Natural killer cell (primary cell): ENCODE measurements around the gene CASTOR1. TPM values are rescaled to one million over a fixed set of nuclear protein-coding genes. Genes with fewer than 3 reads are reported as not detected.

ENCODE experiments used
- ATAC-seq, 3 donors: fragments of 150-1000 bp in 2 of 3; fragments of 200-7000 bp in 1 of 3; cut with Tn5 transposase; 1 replicate in 1 of 3; 2 replicates in 2 of 3; pipeline ENCODE4 v1.10.0; 2021; ENCODE audit warnings: mild to moderate bottlenecking in 2 of 3, moderate library complexity in 2 of 3
- DNase-seq, 2 donors: peaks; one replicate each; pipeline versions ENCODE4 v3.0.0 to v3.0.0-alpha.2; 2013 to 2021; ENCODE audit warnings: mixed read lengths in 1 of 2
- H3K27ac ChIP-seq: one replicate; pipeline ENCODE4 v1.5.1; 2013; ENCODE audit warnings: mild to moderate bottlenecking, low read length
- H3K27me3 ChIP-seq: one replicate; pipeline ENCODE4 v1.6.1; 2013; ENCODE audit warnings: low read length; ENCODE audit not compliant: control insufficient read depth, insufficient read depth
- H3K36me3 ChIP-seq: one replicate; pipeline ENCODE4 v1.6.1; 2013; ENCODE audit warnings: low read length; ENCODE audit not compliant: control insufficient read depth, insufficient read depth
- H3K4me1 ChIP-seq: one replicate; pipeline ENCODE4 v1.6.1; 2013; ENCODE audit warnings: low read length; ENCODE audit not compliant: control insufficient read depth, insufficient read depth
- H3K4me3 ChIP-seq: one replicate; pipeline ENCODE4 v1.5.1; 2013; ENCODE audit warnings: low read length
- H3K9me3 ChIP-seq: one replicate; pipeline ENCODE4 v1.6.1; 2013; ENCODE audit warnings: low read length; ENCODE audit not compliant: control insufficient read depth, insufficient read depth
- H3K27ac Mint-ChIP-seq, 2 donors: one replicate each; pipeline ENCODE4 v1.8.0; 2022; ENCODE audit warnings: mild to moderate bottlenecking in 2 of 2, mixed read lengths in 2 of 2, moderate library complexity in 1 of 2
- H3K27me3 Mint-ChIP-seq, 2 donors: one replicate each; pipeline ENCODE4 v1.8.0; 2022; ENCODE audit warnings: low read depth in 2 of 2, mixed read lengths in 2 of 2
- H3K36me3 Mint-ChIP-seq: one replicate; pipeline ENCODE4 v1.8.0; 2022; ENCODE audit warnings: mixed read lengths
- H3K4me1 Mint-ChIP-seq, 2 donors: one replicate each; pipeline ENCODE4 v1.8.0; 2022; ENCODE audit warnings: mixed read lengths in 2 of 2
- H3K4me3 Mint-ChIP-seq: one replicate; pipeline ENCODE4 v1.8.0; 2022; ENCODE audit warnings: mild to moderate bottlenecking, moderate library complexity, mixed read lengths
- H3K9me3 Mint-ChIP-seq, 2 donors: one replicate each; pipeline ENCODE4 v1.8.0; 2022; ENCODE audit warnings: mixed read lengths in 2 of 2
- CTCF ChIP-seq: fragments of 200-600 bp; IDR thresholded peaks from one replicate; pipeline ENCODE4 v1.8.0; 2022; ENCODE audit warnings: antibody characterized with exemption
- WGBS: methylation state at CpG from one replicate; pipeline ENCODE4 v1.1.7; 2013; ENCODE audit warnings: missing lambda C conversion rate; ENCODE audit not compliant: insufficient coverage; 5-methylcytosine and 5-hydroxymethylcytosine counted together
- intact Hi-C: fragments of 100-400 bp; cut with micrococcal nuclease; formaldehyde crosslinking; loops from one replicate; pipeline ENCODE4 v1.14.2; 2022
- total RNA-seq, 4 donors: library from RNA; stranded (reverse); fragments of 120-200 nt in 1 of 4; gene quantifications; one replicate each; pipeline versions ENCODE4 v1.2.3 to v1.2.4, GENCODE V29; 2013 to 2022

The CASTOR1 gene
- total RNA-seq, 3 donors from 2014 or later (not counting 1 experiment from before 2014, with no cell fraction given) = 7.0 to 11.9 (median 8.8) TPM

GRCh38 chr22:30323246-30323645 lies 33.9 kb upstream of the CASTOR1 start:
- H3K27ac ChIP-seq = no peak overlapping the region
- Mint-ChIP-seq H3K9me3 (no peaks in the 10 kb centered on the region), H3K27ac (no peak overlapping the region), H3K27me3 (no peaks in the 10 kb centered on the region), H3K4me1 (peaks cover 66 to 83% of the 10 kb centered on the region in 2 donors), H3K4me3 (no peak overlapping the region), H3K36me3 (no peaks in the 10 kb centered on the region)
- TF ChIP-seq CTCF = no peak
- intact Hi-C loops = no loop called here
- no peaks in the 10 kb centered on the region for H3K27me3 ChIP-seq
- H3K36me3 ChIP-seq = peaks cover 18% of the 10 kb centered on the region
- no peak overlapping the region for H3K4me3 ChIP-seq
- WGBS = 97% methylated on average over 3 of the region's 3 CpGs
- H3K4me1 ChIP-seq = peaks cover 76% of the 10 kb centered on the region
- ATAC-seq (no peak), DNase-seq (no peak)
- H3K9me3 ChIP-seq = no peaks in the 10 kb centered on the region

- Mint-ChIP-seq H3K36me3 (no peaks in the 10 kb centered on the region), H3K4me1 (peaks cover 67 to 91% of the 10 kb centered on the region in 2 donors), H3K4me3 (no peak overlapping the region), H3K27ac (peak overlapping the region; percentile 49 to 60), H3K27me3 (no peaks in the 10 kb centered on the region), H3K9me3 (no peaks in the 10 kb centered on the region)
- Histone ChIP-seq H3K27ac (no peak overlapping the region), H3K4me1 (peaks cover 80% of the 10 kb centered on the region), H3K4me3 (no peak overlapping the region), H3K36me3 (peaks cover 18% of the 10 kb centered on the region), H3K27me3 (no peaks in the 10 kb centered on the region), H3K9me3 (no peaks in the 10 kb centered on the region)
- ATAC-seq = no peak
- WGBS = 92% methylated on average over 2 of the region's 2 CpGs
- intact Hi-C loops = loop anchor here (2.0 kb wide), 1 partner anchor 15 kb away; no protein-coding TSS in a partner anchor
- DNase-seq = no peak
- TF ChIP-seq CTCF = no peak
These were observed 32.2 kb upstream of the CASTOR1 start for GRCh38 chr22:30321461-30321860.

GRCh38 chr22:30320021-30320556 lies 30.8 kb upstream of the CASTOR1 start:
- Histone ChIP-seq H3K9me3 (no peaks in the 10 kb centered on the region), H3K4me3 (no peak overlapping the region), H3K27me3 (no peaks in the 10 kb centered on the region), H3K4me1 (peaks cover 83% of the 10 kb centered on the region), H3K36me3 (peaks cover 18% of the 10 kb centered on the region), H3K27ac (no peak overlapping the region)
- ATAC-seq (no peak), DNase-seq (no peak)
- H3K36me3 Mint-ChIP-seq = no peaks in the 10 kb centered on the region
- no peak overlapping the region for H3K4me3 Mint-ChIP-seq
- peak overlapping the region; percentile 13 to 77 for H3K27ac Mint-ChIP-seq
- H3K27me3 Mint-ChIP-seq = no peaks in the 10 kb centered on the region
- no peak for TF ChIP-seq CTCF
- H3K9me3 Mint-ChIP-seq = no peaks in the 10 kb centered on the region
- intact Hi-C loops = loop anchor here (2.0 kb wide), 1 partner anchor 13 kb away; no protein-coding TSS in a partner anchor
- peaks cover 72 to 92% of the 10 kb centered on the region in 2 donors for H3K4me1 Mint-ChIP-seq
- 96% methylated on average over 3 of the region's 3 CpGs for WGBS
